Measurements from ENCODE around the gene CAMK1D.
"Not testable (repeated sequence)": the region's sequence is repeated elsewhere in the genome, so short reads cannot be mapped to it uniquely, and the experiment has no call there.

The CAMK1D gene

GRCh38 chr10:12348870-12349628 lies at the start of gene CAMK1D:
CAMK1D (plus strand) TSS chr10:12349547.
- DNase-seq (ENCODE audit: low read depth), result peak; percentile 39

- not testable (repeated sequence) for DNase-seq (ENCODE audit: low read depth)
Observed at GRCh38 chr10:12301036-12301435, 48.3 kb upstream of the CAMK1D start.

GRCh38 chr10:12308057-12308456 lies 41.3 kb upstream of the CAMK1D start:
- no peak for DNase-seq (ENCODE audit: low read depth)

GRCh38 chr10:12308736-12309375 lies 40.5 kb upstream of the CAMK1D start:
- DNase-seq (ENCODE audit: low read depth), result no peak

- DNase-seq (ENCODE audit: low read depth), result not testable (repeated sequence)
Observed at GRCh38 chr10:12309783-12310182, 39.6 kb upstream of the CAMK1D start.

- DNase-seq (ENCODE audit: low read depth), result no peak
Observed at GRCh38 chr10:12314836-12315235, 34.5 kb upstream of the CAMK1D start.

- no peak for DNase-seq (ENCODE audit: low read depth)
Observed at GRCh38 chr10:12319076-12319475, 30.3 kb upstream of the CAMK1D start.

GRCh38 chr10:12320892-12321291 lies 28.5 kb upstream of the CAMK1D start:
- no peak for DNase-seq (ENCODE audit: low read depth)

GRCh38 chr10:12321641-12322040 lies 27.7 kb upstream of the CAMK1D start:
- DNase-seq (ENCODE audit: low read depth), result no peak

GRCh38 chr10:12322583-12323131 lies 26.7 kb upstream of the CAMK1D start:
- no peak for DNase-seq (ENCODE audit: low read depth)

- DNase-seq (ENCODE audit: low read depth), result no peak
Observed at GRCh38 chr10:12324530-12324929, 24.8 kb upstream of the CAMK1D start.

- no peak for DNase-seq (ENCODE audit: low read depth)
Observed at GRCh38 chr10:12327074-12327473, 22.3 kb upstream of the CAMK1D start.

GRCh38 chr10:12327476-12327875 lies 21.9 kb upstream of the CAMK1D start:
- DNase-seq (ENCODE audit: low read depth), result no peak

GRCh38 chr10:12328312-12328711 lies 21.0 kb upstream of the CAMK1D start:
- DNase-seq (ENCODE audit: low read depth), result not testable (repeated sequence)

- DNase-seq (ENCODE audit: low read depth), result no peak
Observed at GRCh38 chr10:12332572-12333379, 16.6 kb upstream of the CAMK1D start.

- DNase-seq (ENCODE audit: low read depth), result peak; percentile 91
Observed at GRCh38 chr10:12333380-12334185, 15.8 kb upstream of the CAMK1D start.

GRCh38 chr10:12334186-12334530 lies 15.2 kb upstream of the CAMK1D start:
- no peak for DNase-seq (ENCODE audit: low read depth)

- not testable (repeated sequence) for DNase-seq (ENCODE audit: low read depth)
Observed at GRCh38 chr10:12335169-12335568, 14.2 kb upstream of the CAMK1D start.

- DNase-seq (ENCODE audit: low read depth), result peak; percentile 6
Observed at GRCh38 chr10:12337453-12338372, 11.6 kb upstream of the CAMK1D start.

GRCh38 chr10:12338981-12339380 lies 10.4 kb upstream of the CAMK1D start:
- DNase-seq (ENCODE audit: low read depth), result no peak

GRCh38 chr10:12340371-12340770 lies 9.0 kb upstream of the CAMK1D start:
- DNase-seq (ENCODE audit: low read depth), result no peak

All from amniotic epithelial cell (primary cell).